Esophagus muscularis mucosa (tissue), 4 donors: Measurements from ENCODE around the gene NUP188. TPM values are rescaled to one million over a fixed set of nuclear protein-coding genes. Genes with fewer than 3 reads are reported as not detected.

Experiments used
- DNase-seq: peaks from one replicate; pipeline ENCODE4 v3.0.0-alpha.2; 2017; ENCODE audit errors: extremely low spot score
- H3K27ac ChIP-seq, 4 donors: fragments of 200-600 bp; sonication (generic); replicated peaks in 1 of 4; 1 replicate in 3 of 4; 2 replicates in 1 of 4; pipeline ENCODE4 v1.5.1; 2016 to 2019; ENCODE audit warnings: mild to moderate bottlenecking in 1 of 4
- H3K27me3 ChIP-seq, 4 donors: fragments of 200-600 bp; sonication (generic); one replicate each; pipeline versions ENCODE4 v1.5.1 to v1.6.0; 2016 to 2019
- H3K36me3 ChIP-seq, 4 donors: fragments of 200-600 bp; sonication (generic); one replicate each; pipeline ENCODE4 v1.5.1; 2016 to 2019
- H3K4me1 ChIP-seq, 4 donors: fragments of 200-600 bp; sonication (generic); one replicate each; pipeline ENCODE4 v1.5.1; 2016 to 2019
- H3K4me3 ChIP-seq, 4 donors: fragments of 200-600 bp; sonication (generic); 1 replicate in 2 of 4; 2 replicates in 2 of 4; pipeline ENCODE4 v1.5.1; 2016 to 2019; ENCODE audit warnings: mild to moderate bottlenecking in 4 of 4, moderate library complexity in 1 of 4
- H3K9me3 ChIP-seq, 4 donors: fragments of 200-600 bp; sonication (generic); 1 replicate in 3 of 4; 2 replicates in 1 of 4; pipeline ENCODE4 v1.5.1; 2016 to 2019
- EP300 ChIP-seq: sonication (generic); formaldehyde crosslinking; IDR thresholded peaks from one replicate; pipeline ENCODE4 v1.6.1; 2017; ENCODE audit warnings: antibody characterized with exemption
- POLR2A ChIP-seq: fragments of 450-650 bp; IDR thresholded peaks from one replicate; pipeline ENCODE4 v1.6.1; 2017; ENCODE audit warnings: antibody characterized with exemption, moderate library complexity, mild to moderate bottlenecking, low read depth
- POLR2AphosphoS5 ChIP-seq, 2 donors: sonication (generic); formaldehyde crosslinking; IDR thresholded peaks; one replicate each; pipeline ENCODE4 v1.6.1; 2017; ENCODE audit warnings: antibody characterized with exemption in 2 of 2
- WGBS: methylation state at CpG from one replicate; pipeline ENCODE4 v1.1.5; 2018; 5-methylcytosine and 5-hydroxymethylcytosine counted together
- intact Hi-C: fragments of 100-400 bp; cut with DNase I; formaldehyde crosslinking; loops from one replicate; pipeline ENCODE4 v1.15.1; 2023
- total RNA-seq, 4 donors: library from RNA; depleted of rRNA; stranded (reverse); fragments of >200 nt; gene quantifications; one replicate each; pipeline versions ENCODE4 v1.1.0 to v1.2.1, GENCODE V29; 2016
- TF ChIP-seq, protein P1 (sequence below), 3 experiments: fragments of 200-600 bp in 2 of 3; fragments of 450-650 bp in 1 of 3; sonication (generic) in 2 of 3; IDR thresholded peaks; one replicate each; pipeline ENCODE4 v1.5.1; 2017 to 2019; ENCODE audit warnings: antibody characterized with exemption in 3 of 3, mild to moderate bottlenecking in 2 of 3, moderate library complexity in 1 of 3

The NUP188 gene
- total RNA-seq, 4 donors from 2014 or later: 22.9 to 34.0 (median 29.4) TPM

DNA sequence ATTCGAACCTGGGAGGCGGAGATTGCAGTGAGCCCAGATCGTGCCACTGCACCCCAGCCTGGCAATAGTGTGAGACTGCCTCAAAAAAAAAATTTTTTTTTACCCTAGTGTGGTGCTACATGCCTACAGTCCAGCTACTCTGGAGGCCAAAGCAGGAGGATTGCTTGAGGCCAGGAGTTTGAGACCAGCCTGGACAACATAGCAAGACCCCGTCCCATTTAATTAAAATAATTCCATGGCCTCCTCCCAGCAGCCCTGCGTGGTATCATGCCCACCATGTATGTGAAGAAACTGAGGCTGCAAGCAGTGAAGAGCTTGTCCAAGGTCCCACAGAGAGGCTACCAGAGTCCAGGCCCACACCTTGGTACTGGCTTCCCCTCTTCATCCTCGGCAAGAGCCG lies 46.1 kb upstream of the NUP188 start:
- WGBS: 85% methylated on average over 7 of the region's 7 CpGs
- Histone ChIP-seq H3K27me3 (no peaks in the 10 kb centered on the region), H3K27ac (peak overlapping the region; percentile 23 to 72 (median 56)), H3K4me3 (no peak overlapping the region), H3K36me3 (peaks cover 0 to 58% (median 42%) of the 10 kb centered on the region in 4 donors), H3K4me1 (peaks cover 41 to 54% (median 49%) of the 10 kb centered on the region in 4 donors), H3K9me3 (no peaks in the 10 kb centered on the region)
- intact Hi-C loops: no loop called here
- no peak for TF ChIP-seq EP300
- TF ChIP-seq, protein P1, sequence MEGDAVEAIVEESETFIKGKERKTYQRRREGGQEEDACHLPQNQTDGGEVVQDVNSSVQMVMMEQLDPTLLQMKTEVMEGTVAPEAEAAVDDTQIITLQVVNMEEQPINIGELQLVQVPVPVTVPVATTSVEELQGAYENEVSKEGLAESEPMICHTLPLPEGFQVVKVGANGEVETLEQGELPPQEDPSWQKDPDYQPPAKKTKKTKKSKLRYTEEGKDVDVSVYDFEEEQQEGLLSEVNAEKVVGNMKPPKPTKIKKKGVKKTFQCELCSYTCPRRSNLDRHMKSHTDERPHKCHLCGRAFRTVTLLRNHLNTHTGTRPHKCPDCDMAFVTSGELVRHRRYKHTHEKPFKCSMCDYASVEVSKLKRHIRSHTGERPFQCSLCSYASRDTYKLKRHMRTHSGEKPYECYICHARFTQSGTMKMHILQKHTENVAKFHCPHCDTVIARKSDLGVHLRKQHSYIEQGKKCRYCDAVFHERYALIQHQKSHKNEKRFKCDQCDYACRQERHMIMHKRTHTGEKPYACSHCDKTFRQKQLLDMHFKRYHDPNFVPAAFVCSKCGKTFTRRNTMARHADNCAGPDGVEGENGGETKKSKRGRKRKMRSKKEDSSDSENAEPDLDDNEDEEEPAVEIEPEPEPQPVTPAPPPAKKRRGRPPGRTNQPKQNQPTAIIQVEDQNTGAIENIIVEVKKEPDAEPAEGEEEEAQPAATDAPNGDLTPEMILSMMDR (IDR thresholded peaks at IDR 0.05): no peak
- TF ChIP-seq POLR2AphosphoS5 (IDR thresholded peaks at IDR 0.05): no peak
- TF ChIP-seq POLR2A: no peak
- DNase-seq: no peak

DNA sequence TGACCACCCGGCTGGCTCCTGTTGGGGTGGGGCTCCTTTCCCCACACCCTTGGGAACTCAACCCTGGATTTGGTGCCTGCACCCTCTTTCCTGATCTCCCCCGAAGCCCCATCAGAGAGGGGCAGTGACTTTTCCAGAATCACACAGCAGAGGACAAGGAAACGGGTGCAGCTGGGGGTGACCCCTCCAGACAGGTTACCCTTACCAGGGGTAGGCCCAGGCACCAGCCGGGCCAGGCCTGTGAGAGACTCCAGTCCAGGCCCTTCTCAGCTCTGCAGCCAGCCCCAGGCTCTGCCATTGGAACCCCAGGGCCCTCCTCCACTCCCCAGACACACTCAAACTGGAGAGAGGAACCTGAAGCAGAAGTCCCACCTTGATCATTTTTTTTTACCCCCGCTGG lies 45.7 kb upstream of the NUP188 start:
- no peak for DNase-seq
- Histone ChIP-seq H3K4me1 (peaks cover 41 to 54% (median 49%) of the 10 kb centered on the region in 4 donors), H3K4me3 (no peak overlapping the region), H3K27me3 (no peaks in the 10 kb centered on the region), H3K9me3 (no peaks in the 10 kb centered on the region), H3K27ac (peak overlapping the region; percentile 23 to 72 (median 56)), H3K36me3 (peaks cover 0 to 58% (median 39%) of the 10 kb centered on the region in 4 donors)
- intact Hi-C loops: no loop called here
- TF ChIP-seq, protein P1 (IDR thresholded peaks at IDR 0.05): no peak
- TF ChIP-seq EP300: no peak
- 88% methylated on average over 4 of the region's 5 CpGs for WGBS

DNA sequence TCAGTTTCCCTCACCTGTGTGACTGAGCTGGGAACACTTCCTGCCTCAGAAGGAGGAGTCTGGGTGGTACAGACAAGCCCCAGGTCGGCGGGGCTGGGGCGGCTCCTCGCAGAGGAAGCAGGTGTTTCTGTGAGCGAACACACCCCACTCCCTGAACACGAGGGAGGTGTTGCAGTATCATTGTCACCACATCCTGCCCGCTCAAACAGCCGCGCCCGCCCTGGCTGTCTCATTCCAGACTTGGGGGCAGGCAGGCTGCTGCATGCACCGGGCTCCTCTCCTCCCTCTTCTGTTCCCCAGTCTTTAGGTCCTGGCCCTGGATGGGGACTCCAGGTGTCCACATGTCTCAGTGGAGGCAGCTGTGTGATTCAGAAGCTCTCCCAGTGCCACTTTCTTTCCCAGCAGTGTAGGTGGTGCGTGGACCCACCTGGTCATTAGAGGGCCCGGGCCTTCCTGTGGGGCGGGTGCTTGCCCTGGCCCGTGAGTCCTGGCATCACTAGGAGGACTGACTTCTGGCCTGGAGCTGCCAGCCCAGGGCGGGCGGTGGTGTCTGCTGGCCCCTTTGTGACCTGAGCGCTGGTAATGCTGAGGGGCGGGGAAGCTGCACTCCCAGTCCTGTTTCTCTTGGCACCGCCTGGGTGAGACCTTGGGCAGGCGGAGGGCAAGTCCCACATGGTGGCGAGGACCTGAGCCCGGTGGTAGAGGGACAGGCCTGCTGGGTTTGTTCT lies 45.0 kb upstream of the NUP188 start:
- H3K36me3 ChIP-seq: peaks cover 6 to 58% (median 38%) of the 10 kb centered on the region in 4 donors
- no peaks in the 10 kb centered on the region for H3K9me3 ChIP-seq
- no peak for DNase-seq
- TF ChIP-seq POLR2AphosphoS5 (IDR thresholded peaks at IDR 0.05): peak; percentile 52 to 58
- TF ChIP-seq EP300: no peak
- TF ChIP-seq, protein P1 (IDR thresholded peaks at IDR 0.05): no peak
- no peak for TF ChIP-seq POLR2A
- H3K27me3 ChIP-seq: no peaks in the 10 kb centered on the region
- intact Hi-C loops: no loop called here
- H3K4me1 ChIP-seq: peaks cover 41 to 54% (median 49%) of the 10 kb centered on the region in 4 donors
- 67% methylated on average over 19 of the region's 23 CpGs for WGBS
- peak overlapping the region; percentile 45 to 72 (median 56) for H3K27ac ChIP-seq
- no peak overlapping the region for H3K4me3 ChIP-seq

DNA sequence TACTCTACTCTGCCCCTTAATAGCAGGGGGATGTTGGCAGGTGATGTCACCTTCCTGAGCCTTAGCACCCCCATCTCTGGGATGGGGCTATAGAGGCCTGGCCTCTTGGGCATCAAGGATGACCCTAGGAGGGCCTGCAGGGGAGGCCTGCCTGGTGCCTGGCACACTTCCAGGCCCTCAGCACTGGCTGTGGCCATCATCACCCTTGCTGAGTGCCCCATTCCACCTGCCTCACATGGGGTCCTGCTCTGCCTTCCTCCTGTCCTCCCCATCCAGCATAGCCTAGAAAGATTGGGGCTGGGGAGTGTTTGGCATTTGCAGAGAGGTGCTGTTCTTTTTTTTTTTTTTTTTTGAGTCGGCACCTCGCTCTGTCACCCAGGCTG lies 44.4 kb upstream of the NUP188 start:
- intact Hi-C loops: no loop called here
- WGBS: 97% methylated on average over 2 of the region's 2 CpGs
- peaks cover 40 to 54% (median 49%) of the 10 kb centered on the region in 4 donors for H3K4me1 ChIP-seq
- no peak for DNase-seq
- peak overlapping the region; percentile 45 to 72 (median 56) for H3K27ac ChIP-seq
- peaks cover 12 to 60% (median 42%) of the 10 kb centered on the region in 4 donors for H3K36me3 ChIP-seq
- no peaks in the 10 kb centered on the region for H3K27me3 ChIP-seq
- TF ChIP-seq, protein P1 (IDR thresholded peaks at IDR 0.05): no peak
- TF ChIP-seq EP300 (no peak), POLR2A (no peak), POLR2AphosphoS5 (IDR thresholded peaks at IDR 0.05) (no peak)
- no peaks in the 10 kb centered on the region for H3K9me3 ChIP-seq
- no peak overlapping the region for H3K4me3 ChIP-seq
